ENCODE measurements around the gene PRCP. TPM values are rescaled to one million over a fixed set of nuclear protein-coding genes. Genes with fewer than 3 reads are reported as not detected.
"Not testable (repeated sequence)": the region's sequence is repeated elsewhere in the genome, so short reads cannot be mapped to it uniquely, and the experiment has no call there.

PRCP gene
- total RNA-seq (2012; rRNA removed), result 22.9 and 26.1 TPM in 2 replicates

DNA sequence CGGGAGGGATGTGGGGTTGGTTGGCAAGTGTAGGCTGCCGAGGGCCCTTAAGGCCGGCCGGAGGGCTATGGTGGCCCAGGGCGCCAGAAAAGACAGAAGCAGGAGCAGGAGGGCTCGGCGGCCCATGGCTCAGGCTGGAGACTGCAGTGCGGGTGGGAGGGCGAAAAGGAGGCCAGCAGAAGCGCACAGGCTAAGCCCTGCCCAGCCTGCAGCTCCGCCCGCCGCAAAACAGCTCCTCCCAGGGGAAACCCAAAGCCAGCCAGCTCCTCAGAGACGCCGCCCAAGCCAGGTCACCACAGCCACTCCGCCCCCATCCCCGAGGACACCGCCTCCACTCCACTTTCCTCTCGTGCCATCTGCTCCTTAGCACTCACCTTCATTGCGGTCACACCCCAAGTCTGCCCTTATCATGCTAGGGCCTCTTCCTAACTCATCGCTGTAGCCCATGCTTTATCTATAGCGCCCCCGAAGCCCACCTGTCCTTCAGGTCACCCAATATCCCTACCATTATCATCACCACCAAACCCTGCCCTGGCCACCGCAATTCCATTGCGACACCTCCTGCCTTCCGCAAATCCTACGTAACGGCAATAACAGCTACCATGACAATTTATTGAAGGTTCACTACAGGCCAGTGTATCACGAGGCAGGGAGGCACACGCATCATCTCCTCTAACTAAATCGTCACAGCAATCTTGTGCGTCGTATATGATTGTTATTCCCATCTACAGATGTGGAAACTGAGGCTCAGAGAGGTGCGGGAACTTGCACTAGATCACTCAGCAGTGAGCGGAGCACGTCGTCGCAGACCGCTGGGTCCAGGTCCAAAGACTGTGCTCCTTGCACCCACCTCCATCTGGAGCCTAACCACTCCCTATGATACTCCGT is at the start of gene PRCP:
Gene PRCP, minus strand, starts transcription at position 154 of the 888 bp plus-strand sequence. Its CDS starts 28 bp downstream, at position 126.
- peak within 1 kb of the TSS; percentile 87 for H3K9ac ChIP-seq (ENCODE audit: low read depth, low read length)
- no peaks in the 10 kb centered on the region for H3K36me3 ChIP-seq (ENCODE audit: insufficient read depth, low read length)
- no peaks in the 10 kb centered on the region for H3K9me3 ChIP-seq (replicated peaks; ENCODE audit: low read length)
- peak within 1 kb of the TSS; percentile 87 for H3K4me3 ChIP-seq (ENCODE audit: low read length)
- H3K27me3 ChIP-seq (ENCODE audit: control insufficient read depth, insufficient read depth, low read length), result no peaks in the 10 kb centered on the region
- peak within 1 kb of the TSS; percentile 92 for H3K4me2 ChIP-seq (ENCODE audit: low read length)
- peaks cover 17% of the 10 kb centered on the region for H3K4me1 ChIP-seq (ENCODE audit: control insufficient read depth, insufficient read depth, low read length)

DNA sequence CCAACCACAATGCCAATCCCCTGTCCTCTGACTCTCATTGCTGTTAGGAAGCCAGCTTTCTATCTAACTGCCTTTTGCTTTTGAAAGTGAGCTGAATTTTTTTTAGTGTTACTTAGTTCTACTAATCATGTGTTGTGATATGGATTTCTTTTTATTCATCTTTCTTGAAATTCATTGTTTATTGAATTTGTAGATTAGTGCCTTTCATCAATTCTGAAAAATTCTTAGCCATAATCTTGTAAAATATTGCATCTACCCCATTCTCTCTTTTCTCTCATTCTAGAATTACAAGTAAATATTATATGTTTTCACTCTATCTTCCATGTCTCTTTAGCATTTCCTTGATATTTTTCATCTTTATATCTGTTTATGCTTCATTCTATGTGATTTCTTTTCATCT is 49.1 kb upstream of the PRCP start:
- Histone ChIP-seq H3K27me3 (ENCODE audit: control insufficient read depth, insufficient read depth, low read length) (no peaks in the 10 kb centered on the region), H3K36me3 (ENCODE audit: insufficient read depth, low read length) (no peaks in the 10 kb centered on the region), H3K4me3 (ENCODE audit: low read length) (no peak overlapping the region), H3K4me2 (ENCODE audit: low read length) (no peak overlapping the region), H3K9me3 (replicated peaks; ENCODE audit: low read length) (no peaks in the 10 kb centered on the region), H3K9ac (ENCODE audit: low read depth, low read length) (no peak overlapping the region), H3K4me1 (ENCODE audit: control insufficient read depth, insufficient read depth, low read length) (no peaks in the 10 kb centered on the region)

- H3K27me3 ChIP-seq (ENCODE audit: control insufficient read depth, insufficient read depth, low read length), result no peaks in the 10 kb centered on the region
- H3K36me3 ChIP-seq (ENCODE audit: insufficient read depth, low read length), result no peaks in the 10 kb centered on the region
- H3K4me3 ChIP-seq (ENCODE audit: low read length), result no peak overlapping the region
- no peak overlapping the region for H3K4me2 ChIP-seq (ENCODE audit: low read length)
- H3K4me1 ChIP-seq (ENCODE audit: control insufficient read depth, insufficient read depth, low read length), result no peaks in the 10 kb centered on the region
- H3K9ac ChIP-seq (ENCODE audit: low read depth, low read length), result no peak overlapping the region
- no peaks in the 10 kb centered on the region for H3K9me3 ChIP-seq (replicated peaks; ENCODE audit: low read length)
Measured at GRCh38 chr11:82945682-82946081, 45.5 kb upstream of the PRCP start.

- not testable (repeated sequence) for H3K9me3 ChIP-seq (replicated peaks; ENCODE audit: low read length); H3K27me3 ChIP-seq (ENCODE audit: control insufficient read depth, insufficient read depth, low read length); H3K4me2 ChIP-seq (ENCODE audit: low read length); H3K4me1 ChIP-seq (ENCODE audit: control insufficient read depth, insufficient read depth, low read length); H3K36me3 ChIP-seq (ENCODE audit: insufficient read depth, low read length); H3K9ac ChIP-seq (ENCODE audit: low read depth, low read length); H3K4me3 ChIP-seq (ENCODE audit: low read length)
Measured at GRCh38 chr11:82945041-82945440, 44.8 kb upstream of the PRCP start.

- no peak overlapping the region for H3K9ac ChIP-seq (ENCODE audit: low read depth, low read length)
- no peaks in the 10 kb centered on the region for H3K4me1 ChIP-seq (ENCODE audit: control insufficient read depth, insufficient read depth, low read length)
- H3K27me3 ChIP-seq (ENCODE audit: control insufficient read depth, insufficient read depth, low read length), result no peaks in the 10 kb centered on the region
Measured at GRCh38 chr11:82944198-82944597, 44.0 kb upstream of the PRCP start.

GRCh38 chr11:82943430-82943829 is 43.2 kb upstream of the PRCP start:
- H3K27me3 ChIP-seq (ENCODE audit: control insufficient read depth, insufficient read depth, low read length); H3K9me3 ChIP-seq (replicated peaks; ENCODE audit: low read length); H3K4me1 ChIP-seq (ENCODE audit: control insufficient read depth, insufficient read depth, low read length); H3K4me3 ChIP-seq (ENCODE audit: low read length); H3K9ac ChIP-seq (ENCODE audit: low read depth, low read length); H3K36me3 ChIP-seq (ENCODE audit: insufficient read depth, low read length); H3K4me2 ChIP-seq (ENCODE audit: low read length): not testable (repeated sequence)

More at GRCh38 chr11:82944198-82944597, 44.0 kb upstream of the PRCP start:
- no peaks in the 10 kb centered on the region for H3K9me3 ChIP-seq (replicated peaks; ENCODE audit: low read length)
- no peak overlapping the region for H3K4me2 ChIP-seq (ENCODE audit: low read length)
- H3K36me3 ChIP-seq (ENCODE audit: insufficient read depth, low read length), result no peaks in the 10 kb centered on the region
- H3K4me3 ChIP-seq (ENCODE audit: low read length), result no peak overlapping the region

- Histone ChIP-seq H3K27me3 (ENCODE audit: control insufficient read depth, insufficient read depth, low read length) (no peaks in the 10 kb centered on the region), H3K4me1 (ENCODE audit: control insufficient read depth, insufficient read depth, low read length) (no peaks in the 10 kb centered on the region), H3K4me2 (ENCODE audit: low read length) (no peak overlapping the region), H3K9me3 (replicated peaks; ENCODE audit: low read length) (no peaks in the 10 kb centered on the region), H3K4me3 (ENCODE audit: low read length) (no peak overlapping the region), H3K9ac (ENCODE audit: low read depth, low read length) (no peak overlapping the region), H3K36me3 (ENCODE audit: insufficient read depth, low read length) (no peaks in the 10 kb centered on the region)
Measured at GRCh38 chr11:82942376-82942775, 42.1 kb upstream of the PRCP start.

- no peaks in the 10 kb centered on the region for H3K4me1 ChIP-seq (ENCODE audit: control insufficient read depth, insufficient read depth, low read length)
- H3K9me3 ChIP-seq (replicated peaks; ENCODE audit: low read length), result no peaks in the 10 kb centered on the region
- H3K4me2 ChIP-seq (ENCODE audit: low read length), result no peak overlapping the region
- H3K36me3 ChIP-seq (ENCODE audit: insufficient read depth, low read length), result no peaks in the 10 kb centered on the region
- no peak overlapping the region for H3K9ac ChIP-seq (ENCODE audit: low read depth, low read length)
- no peaks in the 10 kb centered on the region for H3K27me3 ChIP-seq (ENCODE audit: control insufficient read depth, insufficient read depth, low read length)
- no peak overlapping the region for H3K4me3 ChIP-seq (ENCODE audit: low read length)
Measured at GRCh38 chr11:82939456-82939855, 39.2 kb upstream of the PRCP start.

- no peak overlapping the region for H3K4me2 ChIP-seq (ENCODE audit: low read length)
- H3K4me1 ChIP-seq (ENCODE audit: control insufficient read depth, insufficient read depth, low read length), result no peaks in the 10 kb centered on the region
- H3K27me3 ChIP-seq (ENCODE audit: control insufficient read depth, insufficient read depth, low read length), result no peaks in the 10 kb centered on the region
- peaks cover 1% of the 10 kb centered on the region for H3K36me3 ChIP-seq (ENCODE audit: insufficient read depth, low read length)
- no peak overlapping the region for H3K9ac ChIP-seq (ENCODE audit: low read depth, low read length)
- no peaks in the 10 kb centered on the region for H3K9me3 ChIP-seq (replicated peaks; ENCODE audit: low read length)
- no peak overlapping the region for H3K4me3 ChIP-seq (ENCODE audit: low read length)
Measured at GRCh38 chr11:82937554-82937953, 37.3 kb upstream of the PRCP start.

DNA sequence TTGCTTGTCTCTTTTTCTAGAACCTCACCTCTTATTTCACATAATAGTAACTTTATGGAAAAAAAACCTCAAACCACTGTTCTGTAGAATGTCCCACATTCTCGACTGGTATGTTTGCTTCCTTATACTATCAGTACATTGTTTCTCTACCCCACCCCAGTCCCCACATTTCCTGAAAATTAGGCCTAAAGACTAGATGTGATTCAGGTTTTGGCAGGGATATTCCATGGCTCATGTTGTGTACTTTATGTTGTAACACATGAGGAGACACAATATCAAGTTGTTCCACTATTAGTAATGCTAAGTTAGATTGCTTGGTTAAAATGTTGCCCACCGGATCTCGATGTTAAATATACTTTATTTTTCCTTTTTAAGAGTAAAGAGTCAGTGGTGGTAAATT is 36.0 kb upstream of the PRCP start:
- Histone ChIP-seq H3K4me3 (ENCODE audit: low read length) (no peak overlapping the region), H3K9me3 (replicated peaks; ENCODE audit: low read length) (no peaks in the 10 kb centered on the region), H3K4me1 (ENCODE audit: control insufficient read depth, insufficient read depth, low read length) (no peaks in the 10 kb centered on the region), H3K4me2 (ENCODE audit: low read length) (no peak overlapping the region), H3K9ac (ENCODE audit: low read depth, low read length) (no peak overlapping the region), H3K27me3 (ENCODE audit: control insufficient read depth, insufficient read depth, low read length) (no peaks in the 10 kb centered on the region), H3K36me3 (ENCODE audit: insufficient read depth, low read length) (peaks cover 9% of the 10 kb centered on the region)

DNA sequence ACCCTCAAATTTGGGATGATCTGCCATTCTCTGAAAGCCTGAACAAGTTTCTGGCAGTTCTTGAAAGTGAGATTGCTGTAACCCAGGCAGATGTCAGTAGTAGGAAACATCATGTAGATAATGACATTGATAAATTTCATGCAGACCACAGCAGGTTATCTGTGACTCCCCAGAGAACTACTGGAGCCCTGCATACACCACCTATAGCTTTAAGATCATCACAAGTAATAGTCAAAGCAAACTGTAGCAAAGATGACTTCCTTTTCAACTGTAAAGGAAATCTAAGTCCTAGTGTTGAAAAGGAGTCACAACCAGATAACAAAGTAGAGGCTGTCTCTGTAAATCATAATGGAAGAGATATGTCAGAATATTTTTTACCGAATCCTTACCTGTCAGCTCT is 32.3 kb upstream of the PRCP start:
- H3K36me3 ChIP-seq (ENCODE audit: insufficient read depth, low read length), result peaks cover 9% of the 10 kb centered on the region
- H3K9ac ChIP-seq (ENCODE audit: low read depth, low read length), result no peak overlapping the region
- no peaks in the 10 kb centered on the region for H3K9me3 ChIP-seq (replicated peaks; ENCODE audit: low read length)
- no peak overlapping the region for H3K4me3 ChIP-seq (ENCODE audit: low read length)
- no peaks in the 10 kb centered on the region for H3K4me1 ChIP-seq (ENCODE audit: control insufficient read depth, insufficient read depth, low read length)
- H3K27me3 ChIP-seq (ENCODE audit: control insufficient read depth, insufficient read depth, low read length), result no peaks in the 10 kb centered on the region
- no peak overlapping the region for H3K4me2 ChIP-seq (ENCODE audit: low read length)

DNA sequence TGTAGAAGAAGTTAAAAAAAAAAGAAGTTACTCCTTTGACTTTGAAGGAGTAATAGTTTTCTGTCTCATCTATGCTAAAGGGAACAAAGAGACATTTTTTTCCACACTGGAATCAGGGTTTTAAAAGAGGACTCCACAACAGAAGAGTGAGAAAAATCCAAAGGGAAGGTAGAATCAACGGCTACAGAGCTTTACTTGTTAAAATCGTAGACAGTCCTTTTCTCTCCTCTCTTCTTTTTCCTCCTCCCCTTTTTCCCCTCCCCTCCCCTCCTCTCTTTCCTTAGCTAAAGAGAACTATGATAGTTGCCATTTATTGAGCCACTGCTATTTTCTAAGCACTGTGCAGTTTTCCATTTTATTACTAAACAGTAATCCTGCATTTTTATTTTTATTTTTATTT is 30.5 kb upstream of the PRCP start:
- H3K4me1 ChIP-seq (ENCODE audit: control insufficient read depth, insufficient read depth, low read length), result no peaks in the 10 kb centered on the region
- H3K4me3 ChIP-seq (ENCODE audit: low read length), result no peak overlapping the region
- no peak overlapping the region for H3K4me2 ChIP-seq (ENCODE audit: low read length)
- no peaks in the 10 kb centered on the region for H3K9me3 ChIP-seq (replicated peaks; ENCODE audit: low read length)
- no peaks in the 10 kb centered on the region for H3K27me3 ChIP-seq (ENCODE audit: control insufficient read depth, insufficient read depth, low read length)
- H3K36me3 ChIP-seq (ENCODE audit: insufficient read depth, low read length), result peaks cover 9% of the 10 kb centered on the region
- no peak overlapping the region for H3K9ac ChIP-seq (ENCODE audit: low read depth, low read length)
